GM19463 (cell line): Measurements from ENCODE around the gene REV3L.

Experiments used
- ATAC-seq: cut with Tn5 transposase; IDR thresholded peaks from one replicate; pipeline ENCODE4 v1.9.1; 2021; ENCODE audit warnings: mild to moderate bottlenecking, moderate library complexity; ENCODE audit not compliant: unreplicated experiment

The REV3L gene

GRCh38 chr6:111427341-111428116 lies 55.5 kb downstream of the REV3L start:
- peak; percentile 81 for ATAC-seq

DNA sequence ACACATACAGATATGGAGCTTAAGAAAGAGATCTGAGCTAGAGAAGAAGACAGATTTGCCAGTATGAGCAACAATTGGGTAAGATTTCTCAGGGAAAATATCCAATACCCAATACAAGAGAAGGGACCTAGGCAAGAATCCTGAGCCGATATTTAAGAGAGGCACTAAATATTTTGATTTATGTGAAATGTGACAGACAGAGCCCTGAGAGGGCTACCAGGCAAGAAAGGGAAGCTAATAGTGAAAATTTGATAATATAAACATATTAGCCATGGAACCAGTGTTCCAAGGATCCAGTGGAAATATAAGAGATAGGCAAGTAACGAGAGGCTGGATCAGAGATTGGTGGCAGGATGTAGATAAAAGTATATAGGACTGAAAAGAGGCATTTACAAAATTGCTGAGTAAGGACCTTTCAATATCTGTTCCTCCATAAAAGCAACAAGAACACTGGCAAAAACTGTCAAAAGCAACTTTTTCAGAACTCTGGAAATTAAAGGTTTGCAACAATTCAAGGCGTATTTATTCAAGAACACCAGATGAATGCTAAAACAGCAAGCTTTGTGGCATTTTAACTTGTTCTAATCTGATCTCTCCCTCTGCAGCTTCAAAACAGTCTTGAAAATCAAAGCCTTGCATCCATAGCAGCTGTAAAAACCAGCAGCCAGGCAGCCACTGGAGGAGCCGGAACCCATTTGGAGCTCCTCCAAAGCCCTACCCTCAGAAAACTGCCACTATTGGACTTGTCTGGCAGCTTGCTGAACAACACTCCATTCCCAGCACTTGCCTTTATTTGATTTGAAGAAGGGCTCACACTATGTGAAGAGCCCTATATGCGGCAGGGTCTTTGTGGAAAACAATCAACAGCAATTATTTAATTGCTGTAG lies 58.8 kb downstream of the REV3L start:
- no peak for ATAC-seq

DNA sequence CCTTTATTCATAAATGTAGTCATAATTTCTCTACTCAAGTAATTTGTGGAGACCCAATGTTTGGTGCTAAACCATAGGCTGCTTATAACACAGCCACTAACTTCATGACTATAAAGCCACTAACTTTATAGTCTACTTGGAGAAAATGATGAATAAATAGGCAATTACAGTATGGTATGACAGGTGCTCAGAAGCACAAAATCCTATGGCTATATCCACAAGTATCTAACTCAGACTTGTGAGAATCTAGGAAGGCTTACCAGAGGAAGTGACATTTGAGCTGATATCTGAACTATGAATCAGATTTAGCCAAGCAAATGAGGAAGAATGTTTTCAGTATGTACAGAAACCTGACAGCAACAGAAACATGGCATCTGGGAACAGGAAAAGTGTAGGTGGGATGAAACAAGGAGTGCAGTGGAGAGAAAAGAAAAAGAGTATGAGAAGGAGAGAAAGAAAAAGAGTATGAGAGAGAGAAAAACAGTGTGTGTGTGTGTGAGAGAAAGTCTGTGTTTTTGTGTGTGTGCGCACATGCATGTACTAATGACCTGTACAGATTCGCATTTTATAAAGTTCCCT lies 59.9 kb downstream of the REV3L start:
- ATAC-seq, result no peak

DNA sequence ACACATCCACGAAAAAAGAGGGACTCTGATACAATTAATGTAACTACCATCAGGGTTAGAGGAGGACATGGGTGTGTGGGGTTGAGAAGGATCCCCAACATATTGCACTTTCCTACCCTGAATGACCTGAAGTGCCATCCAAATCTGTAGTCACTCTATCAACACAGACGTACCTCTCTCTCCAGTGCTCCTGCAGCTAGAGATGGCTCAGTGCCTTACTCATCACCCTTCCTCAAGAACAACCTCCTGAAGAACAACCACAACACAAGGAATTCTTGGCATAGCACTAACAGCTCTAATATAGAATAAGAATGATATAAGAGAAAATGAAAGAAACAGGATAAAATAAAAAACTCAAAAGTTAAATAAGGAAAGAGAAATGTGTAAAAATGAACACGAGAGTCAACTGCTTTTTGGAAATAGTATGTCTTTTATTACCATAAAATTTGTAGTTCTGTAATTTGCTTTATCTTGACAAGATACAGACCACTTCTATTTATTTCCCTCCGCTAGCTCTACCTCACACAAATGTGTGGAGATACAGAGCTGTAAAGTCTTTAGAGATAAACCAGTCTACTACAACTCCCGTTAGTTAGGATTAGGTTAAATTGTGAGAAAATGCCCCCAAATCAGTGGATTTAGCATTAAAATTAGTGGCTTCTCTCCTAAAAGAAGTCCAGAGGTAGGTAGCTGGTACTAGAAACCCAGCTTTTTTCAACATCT lies 63.9 kb downstream of the REV3L start:
- ATAC-seq, result no peak

- no peak for ATAC-seq
Observed at GRCh38 chr6:111417946-111418345, 65.1 kb downstream of the REV3L start.

DNA sequence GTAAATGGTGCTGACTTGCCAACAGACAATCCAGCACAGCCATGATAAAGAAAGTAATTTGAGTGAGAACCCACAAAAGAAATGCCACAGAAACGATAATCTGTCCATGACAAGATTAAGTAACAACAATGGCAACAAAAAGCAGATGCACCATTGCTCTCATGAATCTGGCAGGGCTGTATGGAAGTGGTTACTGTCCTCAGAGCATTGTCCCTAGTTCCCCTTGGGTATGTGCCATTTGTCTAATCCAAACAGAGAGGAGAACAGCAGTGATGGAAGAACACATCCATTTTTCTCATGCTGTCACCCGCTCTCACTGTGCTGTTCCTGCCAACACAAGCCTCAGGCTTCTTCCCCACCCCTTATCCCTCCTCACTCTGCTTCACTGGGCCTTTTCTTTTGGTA lies 65.8 kb downstream of the REV3L start:
- ATAC-seq, result no peak

GRCh38 chr6:111416529-111416928 lies 66.5 kb downstream of the REV3L start:
- no peak for ATAC-seq

DNA sequence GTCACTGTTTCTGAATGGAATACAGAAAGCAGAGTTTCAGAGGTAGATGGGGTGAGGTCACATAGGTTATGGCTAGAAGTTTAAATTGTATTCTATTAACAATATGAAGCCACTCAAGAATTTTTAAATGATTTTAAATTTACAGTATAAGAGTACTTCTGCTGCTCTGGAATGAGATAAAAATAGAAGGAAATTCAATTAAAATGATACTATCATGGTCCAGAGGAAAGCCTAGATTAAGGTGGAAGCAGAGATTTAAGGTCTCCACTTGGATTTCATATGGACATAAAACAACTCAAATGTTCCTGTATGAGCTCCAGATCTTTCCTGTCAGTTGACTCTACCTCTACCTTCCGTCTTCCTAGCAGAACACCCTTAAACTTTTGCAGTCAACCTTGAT lies 68.6 kb downstream of the REV3L start:
- no peak for ATAC-seq

DNA sequence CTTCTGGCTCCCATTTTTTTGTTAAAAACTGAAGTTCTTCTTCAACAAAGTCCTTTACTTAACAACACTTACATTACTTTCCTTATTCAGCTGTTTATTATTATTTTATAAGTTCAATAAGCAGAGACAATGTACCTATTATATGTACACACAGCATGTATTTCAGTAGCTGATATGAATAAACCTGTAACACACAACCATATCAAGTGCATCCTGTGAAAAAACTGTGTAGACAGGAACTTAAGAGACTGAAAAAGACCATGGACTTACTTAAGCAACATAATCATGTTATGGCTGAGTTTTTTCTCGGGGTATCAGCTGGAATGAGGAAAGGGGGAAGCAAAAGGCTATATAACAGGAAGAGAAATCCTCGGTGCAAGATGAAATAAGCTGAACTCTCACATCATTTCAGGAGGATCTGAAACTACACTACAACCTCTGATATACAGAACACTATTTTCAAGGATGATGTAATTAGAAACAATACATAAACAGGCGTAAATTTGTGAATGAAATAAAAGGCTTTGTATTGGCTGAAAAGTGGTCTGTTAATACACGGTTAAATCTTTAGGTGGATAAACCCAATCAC lies 70.9 kb downstream of the REV3L start:
- peak; percentile 58 for ATAC-seq

- ATAC-seq, result no peak
Observed at GRCh38 chr6:111411046-111411445, 72.0 kb downstream of the REV3L start.

DNA sequence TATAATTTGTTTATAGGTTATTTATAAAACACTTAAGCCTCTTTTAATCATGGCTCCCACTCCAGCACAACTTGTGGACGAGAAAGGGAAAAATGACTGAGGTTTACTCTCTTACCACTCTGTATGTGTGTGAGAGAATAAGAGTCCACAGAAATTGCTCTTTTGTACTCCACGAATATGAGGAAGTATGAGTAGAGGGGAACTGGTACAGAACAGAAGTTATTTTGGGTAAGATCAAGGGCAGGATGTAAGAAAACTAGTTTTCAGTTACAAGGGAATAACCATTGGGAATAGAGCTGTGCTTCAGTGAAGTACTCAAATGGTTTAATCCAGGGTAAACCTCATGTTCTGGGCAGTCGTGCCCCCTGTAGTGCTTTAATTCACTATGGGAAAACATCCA lies 72.6 kb downstream of the REV3L start:
- no peak for ATAC-seq

DNA sequence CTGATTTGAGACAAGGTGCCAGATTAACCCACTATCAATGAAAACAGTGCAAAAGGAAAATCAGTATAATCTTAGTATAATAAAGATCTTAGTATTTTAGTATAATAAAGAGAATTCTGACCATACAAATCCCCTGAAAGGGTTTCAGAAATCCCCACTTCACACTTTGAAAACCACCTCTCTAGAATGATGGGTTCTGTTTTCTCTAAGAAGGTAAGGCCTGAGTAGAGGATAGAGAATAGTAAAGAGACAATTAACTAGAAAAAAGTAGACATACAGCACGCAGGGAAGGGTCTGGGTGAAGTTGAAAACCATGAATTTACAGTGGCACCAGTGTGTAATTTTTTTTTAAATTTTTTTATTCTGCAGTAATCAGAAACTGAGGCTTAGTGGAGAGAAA lies 73.6 kb downstream of the REV3L start:
- no peak for ATAC-seq

- ATAC-seq, result no peak
Observed at GRCh38 chr6:111407686-111408085, 75.3 kb downstream of the REV3L start.

DNA sequence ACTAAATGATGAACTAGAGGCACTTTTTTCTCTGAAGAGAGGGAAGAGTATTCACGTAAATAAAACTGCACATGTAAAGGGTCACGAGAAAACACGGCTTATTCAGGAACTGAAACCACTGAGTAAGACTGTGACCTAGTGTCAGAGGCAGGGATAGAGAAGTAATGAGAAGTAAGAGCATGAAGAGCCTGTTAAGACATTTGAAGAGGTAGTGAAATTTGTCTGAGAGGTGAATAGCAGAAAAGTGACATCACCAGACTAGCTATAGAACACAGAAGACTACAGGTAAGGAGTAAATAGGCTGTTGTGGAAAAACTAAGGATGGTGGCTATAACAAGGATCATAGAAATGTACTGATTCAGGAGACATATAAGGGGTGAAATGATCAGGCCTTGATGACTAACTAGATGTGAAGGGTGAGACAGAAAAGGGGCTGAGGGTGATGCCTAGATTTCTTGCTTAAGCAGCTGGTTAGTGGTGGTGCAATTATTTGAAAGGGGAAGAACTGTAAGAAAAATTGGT lies 76.8 kb downstream of the REV3L start:
- peak; percentile 97 for ATAC-seq

DNA sequence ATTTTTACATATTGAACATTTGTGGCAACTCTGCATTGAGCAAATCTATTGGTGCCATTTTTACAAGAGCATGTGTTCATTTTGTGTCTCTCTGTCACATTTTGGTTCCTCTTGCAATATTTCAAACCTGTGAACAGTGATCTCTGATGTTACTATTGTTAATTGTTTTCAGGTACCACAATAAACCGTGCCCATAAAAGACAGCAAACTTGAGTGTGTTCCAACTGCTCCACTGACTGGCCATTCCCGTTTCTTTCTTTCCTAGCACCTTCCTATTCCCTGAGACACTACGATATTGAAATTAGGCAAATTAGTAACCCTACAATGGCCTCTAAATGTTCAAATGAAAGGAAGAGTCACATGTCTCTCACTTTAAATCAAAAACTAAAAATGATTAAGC lies 79.6 kb downstream of the REV3L start:
- ATAC-seq, result no peak

GRCh38 chr6:111399626-111400025 lies 83.4 kb downstream of the REV3L start:
- ATAC-seq, result no peak

DNA sequence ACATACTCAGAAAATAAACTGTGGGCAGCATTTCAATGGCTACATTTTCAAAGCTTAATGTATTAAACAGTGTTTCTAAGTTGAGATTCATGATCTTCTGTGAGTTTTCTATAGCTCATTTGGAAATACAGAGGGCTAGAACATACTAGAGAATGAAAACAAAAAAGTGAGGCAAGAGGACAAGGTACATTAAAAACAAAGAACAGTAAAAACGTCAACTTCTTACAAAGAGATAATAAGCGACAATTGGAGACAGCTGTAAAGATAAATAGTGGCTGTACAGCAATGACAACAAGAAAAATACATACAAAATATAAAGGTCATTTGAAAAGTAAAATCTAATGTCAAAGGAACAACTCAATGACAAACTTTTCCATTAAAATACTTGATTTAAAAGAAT lies 94.3 kb downstream of the REV3L start:
- no peak for ATAC-seq

- ATAC-seq, result no peak
Observed at GRCh38 chr6:111382476-111383294, 100.3 kb downstream of the REV3L start.

DNA sequence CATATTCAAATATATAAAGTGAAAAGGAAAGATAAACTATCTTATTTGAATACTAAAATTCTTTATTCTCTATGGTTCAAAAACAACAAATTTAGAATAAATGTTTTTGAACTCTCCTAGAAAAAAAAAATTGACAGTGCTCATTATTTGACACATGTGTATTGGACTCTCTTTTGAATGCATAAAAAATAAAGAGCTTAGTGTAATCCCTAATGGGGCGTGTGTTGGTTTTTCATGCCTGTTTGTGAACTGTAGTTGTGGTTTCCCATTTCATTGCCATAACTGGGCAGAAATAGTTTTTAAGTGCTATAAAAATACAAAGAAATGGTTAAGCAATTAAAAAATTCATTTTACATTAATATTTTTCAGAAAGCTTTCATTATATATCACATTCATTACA lies 101.3 kb downstream of the REV3L start:
- ATAC-seq, result no peak

DNA sequence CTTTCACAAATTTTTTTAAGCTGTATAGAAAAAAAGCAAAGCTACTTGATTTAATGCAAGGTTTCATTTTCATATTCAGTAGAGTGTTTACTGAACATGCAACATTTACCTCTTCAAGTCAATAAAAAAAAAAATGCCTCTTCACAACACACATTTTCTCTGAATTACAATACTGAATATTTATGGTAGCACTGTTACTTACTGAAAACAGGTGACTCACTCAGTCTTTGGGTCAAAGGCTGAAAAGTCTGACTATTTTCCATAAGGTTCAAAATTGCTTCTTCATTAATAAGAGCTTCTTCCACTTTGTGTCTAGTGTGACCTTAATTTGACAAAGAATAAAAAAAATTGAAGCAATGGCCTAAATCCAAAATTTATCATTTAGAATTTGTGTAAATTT lies 101.9 kb downstream of the REV3L start:
- ATAC-seq, result no peak
